GM19324 (cell line): ENCODE measurements around the gene OR2L3.
"Not testable (repeated sequence)": the region's sequence is repeated elsewhere in the genome, so short reads cannot be mapped to it uniquely, and the experiment has no call there.

Experiments used
- ATAC-seq: cut with Tn5 transposase; IDR thresholded peaks from one replicate; pipeline ENCODE4 v1.9.1; 2021; ENCODE audit warnings: mild to moderate bottlenecking, moderate library complexity; ENCODE audit not compliant: unreplicated experiment, low FRiP score

Gene OR2L3

GRCh38 chr1:248046536-248046935 lies at the start of gene OR2L3:
TSS of gene OR2L3 (plus strand) at chr1:248046836. CDS start at chr1:248060682, 13,846 bp downstream.
- ATAC-seq, result no peak

GRCh38 chr1:247998811-247999210 lies 47.8 kb upstream of the OR2L3 start:
- ATAC-seq, result no peak

- ATAC-seq, result no peak
Observed at GRCh38 chr1:248000169-248000568, 46.5 kb upstream of the OR2L3 start.

GRCh38 chr1:248007778-248008177 lies 38.9 kb upstream of the OR2L3 start:
- no peak for ATAC-seq

GRCh38 chr1:248009681-248010080 lies 37.0 kb upstream of the OR2L3 start:
- no peak for ATAC-seq

GRCh38 chr1:248013229-248013710 lies 33.4 kb upstream of the OR2L3 start, which contains the start of gene OR2L5:
TSS of gene OR2L5 (plus strand) at chr1:248013660. CDS start at chr1:248021948, 8,288 bp downstream.
- no peak for ATAC-seq

GRCh38 chr1:248015803-248016202 lies 30.8 kb upstream of the OR2L3 start:
- ATAC-seq, result no peak

GRCh38 chr1:248029770-248030169 lies 16.9 kb upstream of the OR2L3 start, which contains the start of gene OR2L2:
TSS of gene OR2L2 (plus strand) at chr1:248030070. CDS start at chr1:248038268, 8,198 bp downstream.
- no peak for ATAC-seq

GRCh38 chr1:248045209-248045608 lies 1.4 kb upstream of the OR2L3 start:
- ATAC-seq, result no peak

- no peak for ATAC-seq
Observed at GRCh38 chr1:248047008-248047407, 372 bp downstream of the OR2L3 start.

GRCh38 chr1:248054671-248055070 lies 8.0 kb downstream of the OR2L3 start:
- no peak for ATAC-seq

- no peak for ATAC-seq
Observed at GRCh38 chr1:248055261-248055660, 8.6 kb downstream of the OR2L3 start.

- no peak for ATAC-seq
Observed at GRCh38 chr1:248065071-248065470, 18.4 kb downstream of the OR2L3 start.

GRCh38 chr1:248065604-248066003 lies 19.0 kb downstream of the OR2L3 start:
- no peak for ATAC-seq

GRCh38 chr1:248083864-248084263 lies 37.2 kb downstream of the OR2L3 start:
- not testable (repeated sequence) for ATAC-seq

GRCh38 chr1:248094884-248095283 lies 48.2 kb downstream of the OR2L3 start, which contains the start of gene OR2L13:
TSS of gene OR2L13 (plus strand) at chr1:248095184. CDS start at chr1:248099376, 4,192 bp downstream.
- ATAC-seq, result no peak

- ATAC-seq, result no peak
Observed at GRCh38 chr1:248098529-248098928, 51.9 kb downstream of the OR2L3 start.

GRCh38 chr1:248102847-248103246 lies 56.2 kb downstream of the OR2L3 start:
- no peak for ATAC-seq

- ATAC-seq, result no peak
Observed at GRCh38 chr1:248111157-248111556, 64.5 kb downstream of the OR2L3 start.
